ENCODE results near the gene FAM151A.
A peak's percentile ranks its signal among the peaks of the same experiment; 100 is the strongest.
"Not testable (repeated sequence)": the region's sequence is repeated elsewhere in the genome, so short reads cannot be mapped to it uniquely, and the experiment has no call there.

The FAM151A gene

DNA sequence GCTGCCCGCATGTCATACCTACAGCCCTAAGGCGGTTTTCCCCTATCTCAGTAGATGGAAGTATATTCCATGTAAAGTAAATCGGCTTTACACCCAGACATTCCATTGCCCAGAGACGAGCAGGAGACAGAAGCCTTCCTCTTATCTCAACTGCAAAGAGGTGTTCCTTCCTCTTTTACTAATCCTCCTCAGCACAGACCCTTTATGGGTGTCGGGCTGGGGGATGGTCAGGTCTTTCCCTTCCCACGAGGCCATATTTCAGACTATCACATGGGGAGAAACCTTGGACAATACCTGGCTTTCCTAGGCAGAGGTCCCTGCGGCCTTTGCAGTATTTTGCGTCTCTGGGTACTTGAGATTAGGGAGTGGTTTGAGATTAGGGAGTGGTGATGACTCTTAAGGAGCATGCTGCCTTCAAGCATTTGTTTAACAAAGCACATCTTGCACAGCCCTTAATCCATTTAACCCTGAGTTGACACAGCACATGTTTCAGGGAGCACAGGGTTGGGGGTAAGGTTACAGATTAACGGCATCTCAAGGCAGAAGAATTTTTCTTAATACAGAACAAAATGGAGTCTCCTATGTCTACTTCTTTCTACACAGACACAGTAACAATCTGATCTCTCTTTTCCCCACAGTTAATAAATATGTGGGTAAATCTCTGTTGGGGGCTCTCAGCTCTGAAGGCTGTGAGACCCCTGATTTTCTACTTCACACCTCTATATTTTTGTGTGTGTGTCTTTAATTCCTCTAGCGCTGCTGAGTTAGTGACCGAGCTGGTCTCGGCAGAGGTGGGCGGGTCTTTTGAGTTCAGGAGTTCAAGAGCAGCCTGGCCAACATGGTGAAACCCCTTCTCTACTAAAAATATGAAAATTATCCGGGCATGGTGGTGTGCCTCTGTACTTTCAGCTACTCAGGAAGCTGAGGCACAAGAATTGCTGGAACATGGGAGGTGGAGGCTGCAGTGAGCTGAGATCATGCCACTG, 13.4 kb upstream of the FAM151A start:
- DNase-seq (ENCODE audit: low spot score): not testable (repeated sequence)

DNA sequence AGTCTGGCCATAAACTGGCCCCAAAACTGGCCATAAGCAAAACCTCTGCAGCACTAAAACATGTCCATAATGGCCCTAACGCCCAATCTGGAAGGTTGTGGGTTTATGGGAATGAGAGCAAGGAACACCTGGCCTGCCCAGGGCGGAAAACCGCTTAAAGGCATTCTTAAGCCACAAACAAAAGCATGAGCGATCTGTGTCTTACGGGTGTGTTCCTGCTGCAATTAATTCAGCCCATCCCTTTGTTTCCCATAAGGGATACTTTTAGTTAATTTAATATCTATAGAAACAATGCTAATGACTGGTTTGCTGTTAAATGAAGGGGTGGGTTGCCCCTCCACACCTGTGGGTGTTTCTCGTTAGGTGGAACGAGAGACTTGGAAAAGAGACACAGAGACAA, 12.5 kb upstream of the FAM151A start:
- DNase-seq (ENCODE audit: low spot score): not testable (repeated sequence)

- DNase-seq (ENCODE audit: low spot score): no peak
These were observed 3.9 kb upstream of the FAM151A start for GRCh38 chr1:54627196-54627595.

GRCh38 chr1:54624466-54625464, 1.4 kb upstream of the FAM151A start:
- no peak for DNase-seq (ENCODE audit: low spot score)

DNA sequence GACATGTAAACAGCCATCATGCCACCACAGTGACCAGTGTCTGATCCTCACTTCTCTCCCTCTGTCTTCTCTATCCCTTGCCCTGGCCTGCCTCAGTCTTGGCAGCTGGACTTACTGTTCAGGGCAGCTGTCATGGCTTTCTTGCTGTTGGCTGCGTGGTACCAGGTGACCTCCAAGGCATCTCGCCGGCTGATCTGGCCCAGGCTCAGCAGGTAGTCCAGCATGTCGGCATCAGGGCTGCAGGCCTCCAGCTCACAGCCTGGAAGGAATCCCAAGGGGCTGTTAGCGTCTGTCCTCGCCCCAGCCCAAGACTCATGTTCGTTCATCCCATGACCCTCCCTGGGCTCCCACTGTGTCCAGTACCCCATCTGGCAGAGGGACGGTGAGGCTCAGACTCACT, 3.6 kb downstream of the FAM151A start:
- DNase-seq (ENCODE audit: low spot score): no peak

- no peak for DNase-seq (ENCODE audit: low spot score)
These were observed 7.6 kb downstream of the FAM151A start for GRCh38 chr1:54615531-54616279.

GRCh38 chr1:54614563-54614962, 8.8 kb downstream of the FAM151A start:
- no peak for DNase-seq (ENCODE audit: low spot score)

DNA sequence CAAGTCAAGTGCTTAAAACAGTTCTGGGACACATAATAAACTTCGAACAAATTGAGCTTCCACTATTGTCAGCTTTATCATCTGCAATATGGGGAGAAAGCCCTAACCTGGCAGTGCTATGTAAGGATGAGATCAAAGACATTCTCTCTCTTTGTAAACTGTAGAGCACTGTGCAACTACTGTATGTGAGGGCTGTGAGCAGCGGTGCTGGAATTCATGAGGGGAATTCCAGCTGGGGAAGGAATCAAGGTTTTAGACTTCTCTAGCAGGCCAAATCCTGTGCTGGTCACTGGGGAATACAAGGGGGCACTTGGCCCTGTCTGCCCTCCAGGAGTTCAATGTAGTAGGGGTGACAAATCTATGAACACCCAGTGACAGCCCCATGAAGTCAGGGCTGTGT, 9.3 kb downstream of the FAM151A start:
- no peak for DNase-seq (ENCODE audit: low spot score)

DNA sequence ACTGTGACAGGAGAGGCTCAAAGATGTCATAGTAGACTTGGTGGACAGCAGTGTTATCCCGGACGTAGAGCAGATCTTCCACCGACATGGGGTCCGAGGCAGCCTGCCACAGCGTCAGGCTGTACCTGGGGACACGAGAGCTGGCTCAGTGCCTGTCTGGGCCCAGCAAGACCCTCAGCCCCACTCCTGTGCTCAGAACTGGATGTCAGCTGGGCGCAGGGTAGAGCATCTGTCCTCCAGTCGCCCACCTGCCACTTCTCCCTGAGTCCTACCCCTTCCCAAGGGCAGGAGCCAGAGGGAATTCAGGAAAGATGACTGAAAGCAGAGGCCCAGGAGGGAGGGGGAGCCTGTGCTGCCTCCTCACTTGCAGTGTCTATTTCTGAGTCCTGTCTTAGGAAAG, 11.7 kb downstream of the FAM151A start:
- DNase-seq (ENCODE audit: low spot score): no peak

GRCh38 chr1:54610601-54611580, 12.4 kb downstream of the FAM151A start:
- DNase-seq (ENCODE audit: low spot score): no peak

DNA sequence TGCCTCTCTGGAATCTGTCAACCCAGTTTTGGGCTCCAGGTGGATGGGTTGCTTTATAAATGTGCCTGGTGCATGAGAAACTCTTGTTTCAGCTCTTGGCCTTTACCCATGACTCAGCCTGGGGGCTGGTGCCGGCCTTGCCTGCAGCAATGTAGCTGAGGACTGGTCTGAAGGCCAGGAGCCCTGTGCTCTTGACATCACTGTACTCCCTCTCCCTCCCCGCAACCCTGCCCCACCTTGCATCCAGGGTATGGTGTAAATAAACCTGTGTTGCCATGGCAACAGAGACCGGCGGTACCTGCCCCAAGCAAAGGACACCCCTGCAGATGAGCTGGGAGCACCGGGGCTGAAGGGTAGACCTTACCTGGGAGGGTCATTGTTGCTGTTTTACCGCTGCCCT, 13.3 kb downstream of the FAM151A start:
- no peak for DNase-seq (ENCODE audit: low spot score)

DNA sequence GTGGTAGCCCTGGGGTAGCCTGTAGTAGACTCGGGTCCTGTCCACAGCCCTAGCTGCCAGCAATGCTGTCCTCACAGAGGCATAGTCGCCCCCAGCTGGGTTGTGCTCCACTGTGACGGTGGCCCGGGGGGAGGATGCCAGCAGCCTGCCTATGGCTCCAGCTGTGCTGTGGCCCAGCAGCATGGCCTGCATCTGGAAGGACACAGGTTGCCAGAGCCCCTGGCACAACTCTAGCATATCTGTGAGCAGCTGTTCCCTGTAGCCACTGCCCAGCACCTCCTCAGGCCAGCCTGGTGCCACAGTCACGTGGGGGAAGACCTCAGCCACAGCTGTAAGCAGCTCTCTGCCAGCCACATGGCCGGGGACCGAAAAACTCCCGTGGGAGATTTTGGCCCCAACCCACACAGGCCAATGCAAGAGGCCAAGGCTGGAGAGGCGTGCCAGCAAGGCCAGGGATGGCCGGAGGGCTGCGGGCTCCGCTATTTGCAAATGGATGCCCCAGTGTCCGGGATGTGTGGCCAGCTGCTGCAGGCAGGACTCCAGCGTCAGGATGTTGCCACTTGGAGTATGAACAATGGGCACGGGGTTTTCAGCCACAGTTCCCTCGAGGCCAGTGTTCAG, 13.9 kb downstream of the FAM151A start:
- DNase-seq (ENCODE audit: low spot score): no peak

DNA sequence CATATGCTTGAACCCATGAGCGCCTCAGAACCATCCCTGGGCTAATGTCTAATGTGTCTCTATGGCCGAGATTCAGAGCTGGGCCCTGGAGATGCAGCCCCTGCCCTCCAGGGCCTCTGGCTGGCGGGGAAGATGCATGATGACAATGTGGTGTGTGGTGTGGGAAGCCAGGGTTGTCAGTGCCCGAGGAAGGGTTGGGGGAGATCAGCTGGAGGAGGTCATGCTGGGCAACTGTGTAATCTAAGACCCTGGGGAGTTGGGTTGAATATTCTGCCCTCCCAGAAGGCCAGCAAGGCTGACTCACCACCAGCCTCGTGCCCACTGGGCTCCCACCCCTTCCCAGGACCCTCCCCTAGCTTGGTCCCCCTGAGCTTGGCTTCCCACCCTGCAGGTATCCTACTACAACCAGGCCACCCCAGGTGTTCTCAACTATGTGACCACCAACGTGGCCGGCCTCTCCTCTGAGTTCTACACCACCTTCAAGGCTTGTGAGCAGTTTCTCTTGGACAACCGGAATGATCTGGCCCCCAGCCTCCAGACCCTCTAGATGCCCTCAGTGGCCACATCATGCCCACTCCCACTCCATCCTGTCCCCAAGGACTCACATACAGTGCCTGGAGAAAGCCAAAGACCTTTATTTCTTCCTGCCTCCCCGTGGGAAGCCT, 14.6 kb downstream of the FAM151A start:
- DNase-seq (ENCODE audit: low spot score): no peak

- DNase-seq (ENCODE audit: low spot score): no peak
These were observed 15.3 kb downstream of the FAM151A start for GRCh38 chr1:54607821-54608565.

- no peak for DNase-seq (ENCODE audit: low spot score)
These were observed 16.4 kb downstream of the FAM151A start for GRCh38 chr1:54606990-54607325.

DNA sequence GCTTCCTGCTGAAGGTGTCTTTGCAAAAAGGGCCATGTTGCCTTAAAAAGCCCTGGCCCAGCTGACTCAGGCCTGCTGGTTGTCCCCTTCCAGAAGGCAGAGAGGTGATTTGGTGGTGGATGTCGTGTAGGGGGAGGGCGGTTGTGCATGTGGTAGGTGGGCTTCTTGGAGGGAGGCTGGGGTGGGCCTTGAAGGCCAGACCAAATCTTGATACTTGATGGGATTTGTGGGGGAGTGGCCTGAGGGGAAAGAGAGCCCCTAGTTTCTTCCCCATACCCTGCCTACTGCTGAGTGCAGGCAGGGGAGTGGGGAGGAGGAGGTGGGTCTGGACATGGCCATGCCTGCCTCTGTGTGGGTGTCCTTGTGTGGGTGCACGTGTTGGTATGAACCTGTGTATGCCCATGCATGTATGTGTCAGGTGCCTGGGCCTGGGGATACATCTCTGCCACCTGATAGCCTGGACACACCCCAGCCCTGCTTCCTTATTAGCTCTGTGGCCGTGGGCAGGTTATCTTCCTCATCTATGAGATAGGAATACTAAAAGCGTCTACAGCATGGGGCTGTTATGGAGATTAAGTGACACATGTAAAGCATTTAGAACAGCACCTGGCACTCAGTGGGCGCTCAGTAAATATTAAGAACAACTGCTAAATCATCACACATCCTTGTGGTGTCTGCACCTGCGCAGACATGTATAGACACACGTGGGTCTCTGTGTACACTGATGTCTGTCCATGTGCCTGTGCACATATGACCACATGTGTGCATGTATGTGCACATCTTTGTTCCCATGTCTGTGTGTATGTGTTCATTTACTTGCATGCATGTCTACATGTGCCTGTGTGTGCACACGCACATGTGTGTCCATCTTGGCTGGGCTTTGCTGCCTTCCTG, 17.0 kb downstream of the FAM151A start:
- no peak for DNase-seq (ENCODE audit: low spot score)

DNA sequence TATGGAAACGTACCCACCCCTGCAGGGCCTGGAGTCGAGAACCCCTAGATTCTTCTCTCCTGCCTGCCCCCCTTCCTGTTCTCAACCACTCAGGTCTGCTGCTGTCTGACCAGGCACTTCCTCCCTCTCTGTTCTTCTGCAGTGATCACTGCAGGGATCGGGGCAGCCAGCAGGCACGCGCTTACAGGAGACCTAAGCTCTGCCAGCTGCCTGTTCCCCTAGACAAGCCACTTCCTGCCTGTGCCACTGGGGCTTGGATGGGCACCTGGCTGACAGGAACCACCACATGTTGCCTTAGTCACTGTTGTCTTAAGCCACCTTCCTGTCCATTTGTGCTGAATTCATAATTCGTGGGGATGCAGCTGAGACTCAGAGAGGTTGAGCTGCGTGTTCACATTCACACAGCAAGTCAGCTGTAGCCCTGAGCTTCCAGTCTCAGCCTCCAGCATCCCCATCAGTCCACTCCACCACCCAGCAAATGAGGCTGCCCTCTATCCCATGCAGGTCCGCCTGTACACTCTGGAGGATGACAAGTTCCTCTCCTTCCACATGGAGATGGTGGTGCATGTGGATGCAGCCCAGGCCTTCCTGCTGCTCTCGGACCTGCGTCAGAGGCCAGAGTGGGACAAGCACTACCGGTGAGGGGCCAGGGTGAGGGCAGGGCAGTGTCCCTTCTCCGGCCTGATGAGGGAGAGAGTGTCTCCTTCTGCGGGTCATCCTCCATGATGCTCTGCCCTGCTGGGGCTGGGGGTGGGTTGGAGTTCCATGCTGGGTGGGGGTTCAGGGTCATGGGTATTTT, 18.6 kb downstream of the FAM151A start:
- peak; percentile 54 for DNase-seq (ENCODE audit: low spot score)
